ENCODE results near the gene ABCB8. TPM values are rescaled to one million over a fixed set of nuclear protein-coding genes. Genes with fewer than 3 reads are reported as not detected.
A peak's percentile ranks its signal among the peaks of the same experiment; 100 is the strongest.

The ABCB8 gene
- total and polyA plus RNA-seq, 9 of the 15 experiments (the other 6 are each of a cell fraction or from before 2014, with no cell fraction given), result 7.6 to 106 (median 36.3) TPM

- TF ChIP-seq PML (IDR thresholded peaks at IDR 0.05; ENCODE audit: low read length), result no peak
- no peak for TF ChIP-seq ZHX1 (conservative IDR thresholded peaks at IDR 0.05; ENCODE audit: low read length)
- TF ChIP-seq ZNF134 (CRISPR knock-in tag; conservative IDR thresholded peaks at IDR 0.05), result no peak
- no peak for TF ChIP-seq TFAM (CRISPR knock-in tag; conservative IDR thresholded peaks at IDR 0.05)
- peak; percentile 70 for TF ChIP-seq SMARCE1 (IDR thresholded peaks at IDR 0.05)
- no peak for TF ChIP-seq NFXL1 (CRISPR knock-in tag; IDR thresholded peaks at IDR 0.05)
- no peak for TF ChIP-seq ZBTB43 (CRISPR knock-in tag; IDR thresholded peaks at IDR 0.05)
- no peak; the same call in 1 of the 2 replicates for TF ChIP-seq NBN (IDR thresholded peaks at IDR 0.05; ENCODE audit: low read depth)
- 0 out of 2 replicates have a peak, but pooled peaks have one; percentile 25 for TF ChIP-seq ZNF668 (CRISPR knock-in tag; IDR thresholded peaks at IDR 0.05)
- no peak; the same call in 1 of the 2 replicates for TF ChIP-seq NFRKB (IDR thresholded peaks at IDR 0.05; ENCODE audit: low read depth)
- no peak for TF ChIP-seq ZNF780A (CRISPR knock-in tag; IDR thresholded peaks at IDR 0.05)
- no peak for TF ChIP-seq NUFIP1 (IDR thresholded peaks at IDR 0.05; ENCODE audit: partially characterized antibody)
- no peak for TF ChIP-seq WHSC1 (IDR thresholded peaks at IDR 0.05; ENCODE audit: low read length)
- no peak for TF ChIP-seq FOXA3 (CRISPR knock-in tag; conservative IDR thresholded peaks at IDR 0.05 in 1 of 2, IDR thresholded peaks at IDR 0.05 in 1 of 2)
- TF ChIP-seq BRF2 (IDR thresholded peaks at IDR 0.05; ENCODE audit: borderline replicate concordance, insufficient read depth, insufficient read length), result no peak
- TF ChIP-seq SIN3B (IDR thresholded peaks at IDR 0.05; ENCODE audit: low read depth), result no peak
- no peak for TF ChIP-seq ZNF830 (CRISPR knock-in tag; IDR thresholded peaks at IDR 0.05)
- no peak for TF ChIP-seq TSC22D4 (tag; IDR thresholded peaks at IDR 0.05)
- TF ChIP-seq ZKSCAN8 (CRISPR knock-in tag; IDR thresholded peaks at IDR 0.05), result no peak
- TF ChIP-seq CREB3L1 (IDR thresholded peaks at IDR 0.05; ENCODE audit: borderline replicate concordance, low read depth), result no peak
- TF ChIP-seq ATF2 (CRISPR knock-in tag; IDR thresholded peaks at IDR 0.05), result no peak
Observed at GRCh38 chr7:151082141-151083070, 54.2 kb downstream of the ABCB8 start (continued).

All from K562 (cell line).